Stimulated activated memory B cell treated with anti-CD40 and anti-IgM and Interleukin-4, amounts not matched to agents 10 μg/mL and 1 μg/mL and 100 μg/mL, for 72 hours (primary cell): ENCODE results near the gene CATSPER3.

Source experiments
- ATAC-seq: fragments of 150-1000 bp; cut with Tn5 transposase; 2 replicates; pipeline ENCODE4 v1.10.0; 2021
- H3K27ac Mint-ChIP-seq: one replicate; pipeline ENCODE4 v1.8.0; 2022; ENCODE audit warnings: mild to moderate bottlenecking, mixed read lengths
- H3K27me3 Mint-ChIP-seq: one replicate; pipeline ENCODE4 v1.8.0; 2022; ENCODE audit warnings: mixed read lengths
- H3K36me3 Mint-ChIP-seq: one replicate; pipeline ENCODE4 v1.8.0; 2022; ENCODE audit warnings: mixed read lengths
- H3K4me1 Mint-ChIP-seq: one replicate; pipeline ENCODE4 v1.8.0; 2022; ENCODE audit warnings: mixed read lengths
- H3K4me3 Mint-ChIP-seq: one replicate; pipeline ENCODE4 v1.8.0; 2022; ENCODE audit warnings: mild to moderate bottlenecking, moderate library complexity, mixed read lengths
- H3K9me3 Mint-ChIP-seq: one replicate; pipeline ENCODE4 v1.8.0; 2022; ENCODE audit warnings: mixed read lengths

Gene CATSPER3

DNA sequence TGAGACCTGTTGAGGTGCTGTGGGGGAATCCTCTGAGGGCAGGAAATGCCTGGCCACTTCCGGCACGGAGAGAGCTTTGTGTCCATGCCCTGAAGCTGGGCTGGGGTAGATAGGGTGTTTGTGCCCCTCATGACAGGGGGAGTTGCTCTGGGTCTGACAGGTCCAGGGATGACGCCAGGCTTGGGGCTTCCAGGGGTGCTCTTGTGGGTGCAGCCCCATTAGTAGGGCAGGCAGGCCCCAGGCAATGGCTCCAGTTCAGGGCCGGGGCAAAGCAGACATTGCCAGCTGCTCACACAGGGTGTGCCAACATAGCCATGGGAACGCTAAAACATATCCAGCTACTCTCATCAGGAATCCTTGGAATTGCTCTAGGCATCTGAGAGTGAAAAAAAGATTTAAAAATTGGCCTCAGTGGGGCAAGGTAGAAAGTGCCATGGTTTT, 45.3 kb downstream of the CATSPER3 start:
- Mint-ChIP-seq H3K27ac (no peak overlapping the region), H3K4me3 (no peak overlapping the region), H3K9me3 (no peaks in the 10 kb centered on the region), H3K27me3 (no peaks in the 10 kb centered on the region), H3K36me3 (peaks cover 16% of the 10 kb centered on the region), H3K4me1 (no peaks in the 10 kb centered on the region)
- no peak for ATAC-seq

DNA sequence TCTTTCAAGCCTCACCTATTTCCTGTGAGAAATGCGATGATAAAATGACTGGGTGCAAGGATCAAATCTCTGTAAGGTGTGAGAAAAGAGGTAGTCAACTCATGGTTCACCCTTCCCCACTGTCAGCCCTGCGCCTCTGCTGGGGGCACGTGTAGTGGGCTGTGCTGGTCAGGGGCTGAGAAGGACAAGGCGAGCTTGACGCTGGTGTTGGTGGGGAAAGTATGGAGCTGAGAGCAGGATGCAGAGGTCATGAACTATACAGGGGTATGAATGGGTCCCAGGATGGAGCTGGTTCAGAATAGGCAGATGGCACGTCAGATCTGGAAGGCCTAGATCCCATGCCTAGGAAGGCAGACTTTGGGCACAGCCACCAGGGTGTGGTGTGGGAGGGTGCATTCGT, 45.7 kb downstream of the CATSPER3 start:
- Mint-ChIP-seq H3K36me3 (peaks cover 16% of the 10 kb centered on the region), H3K9me3 (no peaks in the 10 kb centered on the region), H3K27ac (no peak overlapping the region), H3K4me1 (no peaks in the 10 kb centered on the region), H3K4me3 (no peak overlapping the region), H3K27me3 (no peaks in the 10 kb centered on the region)
- no peak for ATAC-seq

DNA sequence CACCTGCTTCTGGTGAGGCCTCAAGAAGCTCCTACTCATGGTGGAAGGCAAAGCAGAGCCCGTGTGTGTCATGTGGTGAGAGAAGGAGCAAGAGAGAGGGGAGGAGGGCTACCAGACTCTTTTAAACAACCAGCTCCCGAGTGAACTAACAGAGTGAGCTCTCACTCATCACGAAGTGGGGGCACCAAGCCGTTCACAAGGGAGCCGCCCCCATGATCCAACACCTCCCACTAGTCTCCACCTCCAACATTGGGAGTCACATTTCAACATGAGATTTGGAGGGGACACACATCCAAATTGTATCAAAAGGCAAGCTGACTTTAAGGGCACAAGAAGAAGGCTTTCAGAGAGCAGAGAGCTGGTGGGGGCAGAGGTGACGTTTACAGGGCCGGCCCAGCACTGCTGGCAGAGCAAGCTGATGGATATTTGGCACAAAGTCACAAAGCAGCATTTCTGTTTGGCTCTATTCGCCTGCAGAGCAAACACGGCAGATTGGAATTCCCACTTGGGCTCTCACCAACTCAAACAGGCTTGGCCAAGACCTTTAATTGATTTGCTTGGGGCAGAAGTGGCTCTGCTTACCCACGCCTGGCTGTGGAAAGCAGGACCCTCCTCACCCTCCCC, 46.4 kb downstream of the CATSPER3 start:
- Mint-ChIP-seq H3K27me3 (no peaks in the 10 kb centered on the region), H3K4me1 (no peaks in the 10 kb centered on the region), H3K9me3 (no peaks in the 10 kb centered on the region), H3K27ac (no peak overlapping the region), H3K4me3 (no peak overlapping the region), H3K36me3 (peaks cover 14% of the 10 kb centered on the region)
- no peak for ATAC-seq

DNA sequence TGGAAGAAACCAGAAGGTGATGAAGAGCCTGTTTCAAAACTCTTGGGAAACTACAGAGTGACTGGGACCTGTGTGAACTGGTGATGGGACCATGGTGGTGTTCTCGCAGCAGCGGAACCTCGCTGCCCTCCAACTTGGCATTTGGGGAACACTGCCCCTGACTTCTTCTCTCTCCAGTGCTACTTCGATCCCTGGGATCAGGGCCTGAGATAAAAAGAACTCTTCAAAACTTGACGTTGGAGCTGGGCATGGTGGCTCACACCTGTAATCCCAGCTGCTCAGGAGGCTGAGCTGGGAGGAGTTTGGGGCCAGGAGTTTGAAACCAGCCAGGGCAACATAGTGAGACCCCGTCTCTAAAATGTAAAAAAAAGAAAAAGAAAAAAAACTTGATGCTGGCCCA, 48.2 kb downstream of the CATSPER3 start:
- no peaks in the 10 kb centered on the region for H3K9me3 Mint-ChIP-seq
- no peak for ATAC-seq
- H3K27me3 Mint-ChIP-seq, result no peaks in the 10 kb centered on the region
- H3K27ac Mint-ChIP-seq, result no peak overlapping the region
- H3K4me1 Mint-ChIP-seq, result no peaks in the 10 kb centered on the region
- H3K4me3 Mint-ChIP-seq, result no peak overlapping the region
- peaks cover 5% of the 10 kb centered on the region for H3K36me3 Mint-ChIP-seq

DNA sequence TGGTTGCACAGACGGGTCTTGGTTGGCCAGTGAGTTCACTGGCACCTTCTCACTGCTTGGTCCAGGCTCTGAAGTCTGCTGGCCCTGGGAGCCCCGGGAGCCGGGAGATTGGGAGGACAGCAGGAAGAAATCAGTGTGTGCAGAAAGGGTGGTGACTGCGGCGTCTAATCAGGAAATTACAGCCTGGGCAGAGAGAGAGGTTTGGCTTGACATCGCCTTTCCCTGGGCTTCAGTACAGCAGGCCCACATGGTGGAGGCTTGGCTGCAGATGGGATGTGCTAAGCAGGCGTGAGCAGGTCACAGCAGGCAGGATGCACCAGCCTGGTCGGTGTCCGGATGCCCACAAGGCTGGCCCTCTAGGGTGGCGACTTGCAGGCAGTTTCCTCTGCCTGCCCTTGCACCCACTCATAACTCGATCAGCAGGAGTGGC, 49.2 kb downstream of the CATSPER3 start:
- no peaks in the 10 kb centered on the region for H3K9me3 Mint-ChIP-seq
- no peak overlapping the region for H3K27ac Mint-ChIP-seq
- no peak overlapping the region for H3K4me3 Mint-ChIP-seq
- peaks cover 5% of the 10 kb centered on the region for H3K36me3 Mint-ChIP-seq
- H3K4me1 Mint-ChIP-seq, result no peaks in the 10 kb centered on the region
- no peaks in the 10 kb centered on the region for H3K27me3 Mint-ChIP-seq
- no peak for ATAC-seq

DNA sequence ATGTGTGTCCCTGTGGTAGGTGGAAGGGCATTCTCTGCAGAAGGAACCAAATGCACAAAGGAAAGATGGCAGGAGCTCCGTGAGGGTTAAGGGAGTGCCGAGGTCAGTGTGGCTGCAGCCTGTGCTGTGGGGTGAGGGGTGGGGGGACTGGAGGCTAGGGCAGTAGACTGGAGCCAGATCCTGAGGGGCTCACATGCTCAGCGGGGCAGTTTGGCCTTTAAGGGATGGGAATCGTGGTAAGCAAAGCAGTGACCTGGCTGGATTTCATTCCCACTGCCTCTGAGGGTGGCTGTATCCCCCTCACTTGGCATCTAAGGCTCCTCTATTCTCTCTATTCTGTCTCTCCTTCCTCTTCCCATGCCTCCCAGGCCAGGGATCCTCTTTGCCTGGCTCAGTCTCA, 50.8 kb downstream of the CATSPER3 start:
- Mint-ChIP-seq H3K36me3 (peaks cover 8% of the 10 kb centered on the region), H3K27me3 (peaks cover 7% of the 10 kb centered on the region), H3K9me3 (no peaks in the 10 kb centered on the region), H3K4me3 (no peak overlapping the region), H3K27ac (no peak overlapping the region), H3K4me1 (no peaks in the 10 kb centered on the region)
- no peak for ATAC-seq

DNA sequence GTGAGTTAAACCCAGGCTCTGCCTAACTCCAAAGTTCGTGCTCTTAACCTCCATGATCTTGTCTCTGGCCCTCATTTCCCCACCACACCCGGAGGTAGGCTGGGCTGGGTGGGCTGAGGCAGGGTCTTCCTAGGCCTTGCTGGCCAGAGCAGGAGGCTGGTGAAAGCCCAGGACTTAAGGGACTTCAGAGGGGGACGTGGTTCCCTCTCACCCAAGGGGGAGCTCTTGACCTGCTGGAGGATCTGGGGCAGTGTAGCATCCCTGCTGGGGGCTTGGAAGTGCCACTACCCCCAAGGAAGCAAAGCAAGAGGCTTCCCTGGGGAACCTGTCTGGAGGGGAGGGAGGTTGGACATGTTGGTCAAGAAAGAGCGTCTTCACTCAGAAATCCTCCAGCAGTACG, 51.6 kb downstream of the CATSPER3 start:
- Mint-ChIP-seq H3K36me3 (peaks cover 5% of the 10 kb centered on the region), H3K9me3 (no peaks in the 10 kb centered on the region), H3K4me1 (no peaks in the 10 kb centered on the region), H3K27ac (no peak overlapping the region), H3K27me3 (peaks cover 9% of the 10 kb centered on the region), H3K4me3 (no peak overlapping the region)
- ATAC-seq, result no peak

DNA sequence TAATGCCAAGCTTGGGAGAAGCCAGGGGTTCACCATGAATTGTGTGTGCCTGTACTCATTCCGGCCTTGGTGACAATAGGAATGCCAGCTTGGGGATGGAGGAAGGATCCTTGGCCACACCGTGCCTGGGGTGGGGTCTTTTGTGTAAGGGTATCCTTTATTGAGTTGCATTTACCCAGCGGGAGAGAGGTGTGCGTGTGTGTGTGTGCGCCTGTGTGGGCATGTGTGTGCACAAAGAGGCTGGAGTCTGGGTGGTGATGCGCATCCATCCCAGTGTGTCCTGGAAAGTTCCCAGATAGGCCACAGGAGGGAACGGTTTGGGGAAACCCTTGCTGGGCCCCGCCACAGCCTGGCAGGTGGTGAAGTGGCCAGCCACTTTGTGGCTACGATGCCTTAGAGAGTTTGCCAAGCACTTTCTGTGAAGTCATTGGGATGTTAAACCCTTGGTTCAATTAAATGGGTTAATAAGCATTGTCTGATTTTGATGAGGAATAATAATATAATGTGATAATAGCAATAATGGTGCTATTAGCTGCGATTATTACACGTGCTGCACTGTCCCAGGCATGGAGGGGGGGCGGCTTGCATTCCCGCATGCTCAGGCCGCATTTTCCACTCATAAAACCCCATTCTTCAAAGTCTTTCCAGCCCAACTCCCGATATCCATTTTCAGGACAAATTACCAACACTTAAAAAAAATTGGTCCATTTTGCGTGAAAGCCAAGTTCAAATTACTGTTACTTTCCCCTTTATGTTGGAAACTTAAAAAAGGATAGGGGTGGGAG, 52.6 kb downstream of the CATSPER3 start:
- H3K27me3 Mint-ChIP-seq, result peaks cover 13% of the 10 kb centered on the region
- no peak overlapping the region for H3K27ac Mint-ChIP-seq
- no peaks in the 10 kb centered on the region for H3K4me1 Mint-ChIP-seq
- no peak for ATAC-seq
- no peak overlapping the region for H3K4me3 Mint-ChIP-seq
- no peaks in the 10 kb centered on the region for H3K9me3 Mint-ChIP-seq
- H3K36me3 Mint-ChIP-seq, result peaks cover 5% of the 10 kb centered on the region

DNA sequence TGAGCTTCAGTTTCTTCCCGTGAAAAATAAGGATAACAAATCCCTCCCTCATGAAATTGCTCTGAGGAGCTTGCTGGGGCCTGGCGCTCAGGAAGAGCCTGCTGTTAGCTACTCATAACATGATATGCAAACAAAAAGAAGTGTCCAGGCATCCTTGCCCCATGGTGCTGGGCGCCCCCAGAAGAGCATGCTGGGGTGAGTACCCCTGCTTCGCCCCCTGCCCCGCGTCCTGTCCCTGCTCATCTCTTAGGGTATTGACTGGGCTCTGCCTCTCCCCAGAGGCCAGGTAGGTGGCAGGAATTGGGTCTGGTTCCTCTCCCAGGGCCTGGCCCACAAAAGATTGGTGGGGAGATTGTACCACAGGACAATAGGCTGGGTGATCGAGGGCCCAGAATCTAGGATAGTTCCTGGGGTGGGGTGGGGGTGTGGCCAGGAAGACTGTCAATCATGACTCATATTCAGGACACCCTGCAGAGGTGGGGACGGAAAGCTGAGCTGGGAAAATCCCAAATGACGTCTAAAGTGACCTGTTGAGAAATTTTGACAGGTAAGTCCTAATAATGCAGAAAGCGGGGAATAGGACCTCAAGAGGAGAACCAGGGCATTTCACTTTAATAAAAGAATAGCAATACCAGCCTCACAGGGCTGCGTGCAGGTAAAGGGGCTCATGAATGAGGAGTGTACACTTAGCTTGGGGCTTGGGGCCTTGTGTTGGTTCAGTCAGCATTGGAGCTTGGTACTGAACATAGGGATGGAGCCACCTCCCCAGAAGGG, 57.4 kb downstream of the CATSPER3 start:
- H3K4me3 Mint-ChIP-seq, result no peak overlapping the region
- peaks cover 60% of the 10 kb centered on the region for H3K27me3 Mint-ChIP-seq
- H3K4me1 Mint-ChIP-seq, result peaks cover 11% of the 10 kb centered on the region
- H3K9me3 Mint-ChIP-seq, result peaks cover 8% of the 10 kb centered on the region
- peaks cover 13% of the 10 kb centered on the region for H3K36me3 Mint-ChIP-seq
- no peak overlapping the region for H3K27ac Mint-ChIP-seq
- ATAC-seq, result no peak

DNA sequence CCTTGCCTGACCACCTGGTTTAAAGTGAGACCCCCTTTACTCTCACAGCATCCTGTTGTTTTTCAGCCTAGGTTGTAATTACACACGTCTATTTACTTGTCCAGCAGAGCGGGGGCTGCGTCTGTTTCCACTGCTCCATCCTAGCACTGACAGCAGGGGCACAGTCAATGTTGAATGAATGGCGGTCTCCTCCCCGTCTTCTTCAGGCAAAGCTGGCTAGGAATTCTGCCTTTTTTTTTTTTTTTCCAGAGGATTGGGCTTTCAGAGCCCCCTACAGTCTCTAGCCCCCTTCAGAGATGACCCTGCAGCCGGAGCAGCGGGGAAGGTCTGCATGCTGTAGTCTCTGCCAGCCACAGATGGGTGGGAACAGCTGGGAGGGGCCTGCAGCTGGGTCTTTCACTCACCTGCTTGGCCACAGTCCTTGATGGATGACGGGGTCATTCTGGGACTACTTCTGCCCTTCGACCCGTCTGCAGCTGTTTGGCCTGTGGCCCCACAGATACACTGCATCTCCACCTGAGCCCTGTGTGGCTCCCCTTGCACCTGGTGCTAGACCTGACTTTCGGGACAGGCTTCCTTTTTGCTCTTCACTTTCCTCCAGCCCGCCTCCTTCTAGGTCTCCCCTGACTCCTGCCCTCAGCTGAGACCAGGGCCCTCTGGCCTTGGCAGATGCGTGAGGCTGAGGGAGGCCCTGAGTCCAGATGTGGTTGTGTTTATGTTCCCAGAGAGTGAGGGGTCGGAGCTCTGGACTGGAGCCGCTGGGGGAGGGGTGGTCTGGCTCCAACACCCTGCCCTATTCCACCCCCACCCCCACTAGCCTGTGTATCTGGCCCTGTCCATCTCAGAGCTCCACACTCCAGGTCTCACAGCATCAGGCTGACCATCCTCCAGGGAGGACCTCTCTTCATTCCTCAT, 58.3 kb downstream of the CATSPER3 start:
- Mint-ChIP-seq H3K9me3 (peaks cover 8% of the 10 kb centered on the region), H3K36me3 (peaks cover 13% of the 10 kb centered on the region), H3K27me3 (peaks cover 68% of the 10 kb centered on the region), H3K4me3 (no peak overlapping the region), H3K4me1 (peaks cover 19% of the 10 kb centered on the region), H3K27ac (no peak overlapping the region)
- ATAC-seq, result no peak

DNA sequence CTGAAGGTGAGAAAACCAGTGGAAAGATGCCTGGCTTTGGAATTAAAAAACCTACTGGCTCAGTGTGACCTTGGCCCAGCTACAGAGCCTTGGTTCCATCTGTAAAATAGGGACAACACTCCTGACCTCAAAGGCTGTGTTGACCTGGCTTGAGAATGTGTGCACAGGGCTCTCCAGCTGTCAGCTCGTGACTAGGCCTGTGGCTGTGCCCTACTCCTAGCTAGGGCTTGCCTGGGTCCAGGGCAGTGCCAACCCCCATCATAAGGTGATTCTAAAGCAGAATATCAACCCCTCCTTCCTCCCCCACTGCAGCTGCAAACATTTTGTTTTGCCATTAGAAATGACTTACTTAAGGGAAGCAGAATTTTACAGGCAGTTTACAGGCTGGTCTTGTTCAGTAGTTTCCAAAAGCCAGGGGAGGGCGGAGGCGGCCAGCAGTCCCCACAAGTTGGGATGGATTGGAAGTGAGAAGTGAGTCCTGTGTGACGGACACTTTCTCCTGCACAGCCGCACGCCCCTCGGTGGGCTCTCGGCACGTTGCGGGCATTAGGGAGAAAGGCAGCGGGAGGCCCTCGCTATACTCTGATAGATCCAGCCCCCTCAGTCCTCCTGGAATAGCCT, 59.0 kb downstream of the CATSPER3 start:
- no peak overlapping the region for H3K4me3 Mint-ChIP-seq
- peaks cover 8% of the 10 kb centered on the region for H3K9me3 Mint-ChIP-seq
- peaks cover 76% of the 10 kb centered on the region for H3K27me3 Mint-ChIP-seq
- no peak overlapping the region for H3K27ac Mint-ChIP-seq
- H3K36me3 Mint-ChIP-seq, result peaks cover 13% of the 10 kb centered on the region
- ATAC-seq, result no peak
- H3K4me1 Mint-ChIP-seq, result peaks cover 25% of the 10 kb centered on the region

DNA sequence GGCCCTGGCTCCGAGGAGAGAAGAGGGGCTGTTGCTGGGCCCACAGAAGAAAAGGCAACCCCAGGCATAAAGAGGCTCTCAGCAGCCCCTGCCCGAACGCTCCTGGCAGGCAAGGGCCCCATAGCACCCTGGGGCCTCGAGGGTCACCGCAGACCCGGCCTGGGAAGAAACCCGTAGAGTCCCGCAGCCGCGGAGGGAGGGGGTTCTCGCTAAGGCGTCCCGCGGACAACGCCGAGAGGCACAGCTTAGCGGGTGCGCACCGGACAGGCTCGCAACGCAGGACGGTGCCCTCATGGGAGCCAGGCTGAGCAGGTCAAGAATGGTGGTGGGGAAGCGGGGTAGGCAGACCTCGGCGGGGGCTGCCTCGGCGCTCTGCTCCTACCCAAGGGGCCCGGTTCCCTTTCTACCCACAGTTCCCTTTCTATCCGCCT, 59.6 kb downstream of the CATSPER3 start:
- Mint-ChIP-seq H3K4me1 (peaks cover 30% of the 10 kb centered on the region), H3K9me3 (peaks cover 8% of the 10 kb centered on the region), H3K27me3 (peaks cover 81% of the 10 kb centered on the region), H3K4me3 (peak overlapping the region; percentile 34), H3K27ac (no peak overlapping the region), H3K36me3 (peaks cover 13% of the 10 kb centered on the region)
- ATAC-seq, result no peak

DNA sequence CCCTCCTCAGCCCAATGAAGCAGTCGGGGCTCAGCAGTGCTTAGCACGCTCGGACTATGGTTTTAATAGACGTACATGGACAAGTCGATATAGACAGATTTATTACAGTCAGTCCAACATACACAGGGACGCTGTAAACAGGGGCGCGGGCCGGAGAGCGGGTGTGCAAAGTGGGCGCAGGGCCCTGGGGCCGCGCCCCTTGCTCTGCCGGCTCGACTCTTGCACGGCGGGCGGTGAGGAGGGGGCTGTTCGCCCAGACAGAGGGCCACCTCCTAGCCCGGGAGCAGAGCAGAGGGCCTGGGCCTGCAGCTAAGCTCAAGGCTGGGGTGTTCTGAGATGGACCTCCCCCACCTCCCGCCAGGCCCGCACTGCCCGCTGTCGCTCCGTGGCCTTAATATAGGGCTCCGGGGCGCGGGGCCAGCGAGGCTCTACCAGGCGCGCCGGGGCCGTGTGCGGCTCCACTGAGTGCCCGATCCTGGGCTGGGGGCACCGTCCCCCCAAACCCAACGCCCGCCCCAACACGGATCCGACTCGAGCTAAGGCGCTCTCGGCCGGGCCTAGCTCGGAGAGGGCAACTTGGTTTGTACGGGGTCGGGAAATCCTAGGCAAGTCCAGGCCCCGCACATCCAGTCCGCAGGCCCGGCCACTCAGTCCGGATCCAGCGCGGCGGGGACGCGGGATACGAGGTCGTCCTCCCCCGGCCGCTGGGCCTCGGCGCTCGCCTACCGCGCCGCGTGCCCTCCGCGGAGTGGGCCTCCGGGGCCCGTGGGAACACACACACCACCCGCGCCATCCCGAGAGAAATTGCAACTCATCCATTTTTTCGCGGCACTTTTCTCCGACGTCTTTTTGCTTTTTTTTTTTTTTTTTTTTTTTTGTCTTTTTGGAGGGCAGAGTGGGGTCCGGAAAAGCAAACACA, 60.2 kb downstream of the CATSPER3 start:
- ATAC-seq, result no peak
- Mint-ChIP-seq H3K9me3 (peaks cover 8% of the 10 kb centered on the region), H3K36me3 (peaks cover 12% of the 10 kb centered on the region), H3K4me3 (peak overlapping the region; percentile 34), H3K27ac (no peak overlapping the region), H3K27me3 (peaks cover 83% of the 10 kb centered on the region), H3K4me1 (peaks cover 32% of the 10 kb centered on the region)
